ENCODE results near the gene KCND3.

- TF ChIP-seq POLR2AphosphoS5 (IDR thresholded peaks at IDR 0.05) (no peak), POLR2A (IDR thresholded peaks at IDR 0.05) (no peak)
Observed at GRCh38 chr1:111777301-111777700, 212.2 kb downstream of the KCND3 start.
